H1 (cell line): ENCODE data around the gene CLCN5. TPM values are rescaled to one million over a fixed set of nuclear protein-coding genes. Genes with fewer than 3 reads are reported as not detected.

Experiments used
- CTCF ChIA-PET: fragments of 300-600 bp; sonication (Branson Sonifier 250); formaldehyde crosslinking; loops from one replicate; lab custom pipeline; 2021; ENCODE audit not compliant: partially characterized antibody; lab: Charles Lee
- POLR2A ChIA-PET: fragments of 300-600 bp; sonication (Branson Sonifier 250); formaldehyde crosslinking; loops from one replicate; lab custom pipeline; 2021; ENCODE audit warnings: inconsistent platforms; ENCODE audit not compliant: partially characterized antibody; lab: Charles Lee
- DNase-seq, 2 experiments: peaks; one replicate each; pipeline versions ENCODE4 v3.0.0 to v3.0.0-alpha.2; 2010 to 2022; ENCODE audit warnings: low spot score in 2 of 2, low read depth in 1 of 2, mixed read lengths in 1 of 2
- FAIRE-seq: peaks from 2 replicates; lab custom pipeline; 2011; peaks lifted over from hg19 to GRCh38; lab: Jason Lieb, UNC
- H2AFZ ChIP-seq: 2 replicates; pipeline ENCODE4 v1.8.1; 2012; ENCODE audit warnings: low read length, inconsistent platforms
- H2AK5ac ChIP-seq: 2 replicates; pipeline ENCODE4 v1.6.1; 2013; ENCODE audit warnings: low read depth, low read length
- H2BK120ac ChIP-seq: replicated peaks from 2 replicates; pipeline ENCODE3; 2013; ENCODE audit warnings: low read depth, low read length, inconsistent platforms
- H2BK12ac ChIP-seq: 2 replicates; pipeline ENCODE4 v1.6.1; 2013; ENCODE audit warnings: low read depth, low read length
- H2BK15ac ChIP-seq: 2 replicates; pipeline ENCODE4 v1.6.1; 2013; ENCODE audit warnings: low read length
- H2BK20ac ChIP-seq: 2 replicates; pipeline ENCODE4 v1.6.1; 2013; ENCODE audit warnings: low read length
- H2BK5ac ChIP-seq: 2 replicates; pipeline ENCODE4 v1.6.1; 2013; ENCODE audit warnings: low read depth, low read length
- H3K14ac ChIP-seq: 2 replicates; pipeline ENCODE4 v1.6.1; 2013; ENCODE audit warnings: inconsistent platforms; ENCODE audit not compliant: insufficient read length
- H3K18ac ChIP-seq: 2 replicates; pipeline ENCODE4 v1.6.1; 2013; ENCODE audit warnings: low read length; ENCODE audit errors: extremely low read depth
- H3K23ac ChIP-seq: 2 replicates; pipeline ENCODE4 v1.6.1; 2013; ENCODE audit warnings: inconsistent platforms; ENCODE audit not compliant: insufficient read length
- H3K23me2 ChIP-seq: 2 replicates; pipeline ENCODE4 v1.6.1; 2013; ENCODE audit warnings: low read depth, low read length
- H3K27ac ChIP-seq: 2 replicates; pipeline ENCODE4 v1.6.1; 2011; ENCODE audit warnings: low read depth, low read length, inconsistent platforms
- H3K27me3 ChIP-seq, 4 experiments: replicated peaks in 1 of 4; 1 replicate in 1 of 4; 2 replicates in 3 of 4; pipeline versions ENCODE4 v1.6.1 to v1.8.1; 2011 to 2013; ENCODE audit warnings: low read length in 3 of 4, mild to moderate bottlenecking in 3 of 4, inconsistent platforms in 2 of 4, mixed read lengths in 2 of 4, moderate library complexity in 1 of 4; ENCODE audit not compliant: control insufficient read depth in 3 of 4, insufficient read depth in 3 of 4; ENCODE audit errors: extremely low read depth in 1 of 4
- H3K36me3 ChIP-seq, 4 experiments: 2 replicates each; pipeline versions ENCODE4 v1.6.1 to v1.8.1; 2011 to 2013; ENCODE audit warnings: mild to moderate bottlenecking in 4 of 4, low read length in 3 of 4, moderate library complexity in 2 of 4, control low read depth in 1 of 4, inconsistent platforms in 1 of 4; ENCODE audit not compliant: insufficient read depth in 4 of 4, control insufficient read depth in 2 of 4
- H3K4ac ChIP-seq: replicated peaks from 2 replicates; pipeline ENCODE3; 2013; ENCODE audit warnings: low read length, low read depth, mixed read lengths, inconsistent platforms; ENCODE audit not compliant: insufficient read length
- H3K4me1 ChIP-seq, 4 experiments: replicated peaks in 1 of 4; 1 replicate in 1 of 4; 2 replicates in 3 of 4; pipeline versions ENCODE4 v1.6.1 to v1.8.1; 2011 to 2013; ENCODE audit warnings: low read length in 3 of 4, inconsistent platforms in 2 of 4, mixed read lengths in 1 of 4; ENCODE audit not compliant: insufficient read depth in 4 of 4, control insufficient read depth in 3 of 4
- H3K4me2 ChIP-seq, 2 experiments: 2 replicates each; pipeline versions ENCODE4 v1.6.1 to v1.8.1; 2011 to 2013; ENCODE audit warnings: low read depth in 2 of 2, low read length in 2 of 2, control low read depth in 1 of 2, inconsistent platforms in 1 of 2, mild to moderate bottlenecking in 1 of 2; ENCODE audit not compliant: insufficient read depth in 1 of 2
- H3K4me3 ChIP-seq, 4 experiments: fragments of 200-600, 300-600 bp in 1 of 4; sonication (generic), shearing (Covaris generic), sonication (Bioruptor Twin) in 1 of 4; 2 replicates each; pipeline versions ENCODE4 v1.5.1 to v1.8.1; 2011 to 2016; ENCODE audit warnings: low read length in 4 of 4, low read depth in 3 of 4, control low read depth in 2 of 4, inconsistent platforms in 2 of 4, mild to moderate bottlenecking in 2 of 4, mixed read lengths in 1 of 4, moderate library complexity in 1 of 4; ENCODE audit not compliant: insufficient read depth in 2 of 4; ENCODE audit errors: extremely low read depth in 1 of 4
- H3K56ac ChIP-seq: replicated peaks from 2 replicates; pipeline ENCODE3; 2013; ENCODE audit warnings: low read depth, mild to moderate bottlenecking, mixed read lengths, low read length, inconsistent platforms; ENCODE audit not compliant: insufficient read length
- H3K79me1 ChIP-seq: 2 replicates; pipeline ENCODE4 v1.6.1; 2013; ENCODE audit warnings: low read depth, low read length, control low read depth
- H3K79me2 ChIP-seq, 2 experiments: 2 replicates each; pipeline versions ENCODE4 v1.6.1 to v1.8.1; 2012 to 2013; ENCODE audit warnings: low read length in 2 of 2, mild to moderate bottlenecking in 2 of 2, inconsistent platforms in 1 of 2; ENCODE audit not compliant: insufficient read depth in 2 of 2, control insufficient read depth in 1 of 2
- H3K9ac ChIP-seq, 4 experiments: replicated peaks in 1 of 4; 1 replicate in 1 of 4; 2 replicates in 3 of 4; pipeline versions ENCODE4 v1.6.1 to v1.8.1; 2011 to 2013; ENCODE audit warnings: low read depth in 3 of 4, low read length in 3 of 4, control low read depth in 2 of 4, mild to moderate bottlenecking in 2 of 4, moderate library complexity in 2 of 4, inconsistent platforms in 1 of 4; ENCODE audit errors: extremely low read depth in 1 of 4
- H3K9me3 ChIP-seq, 2 experiments: 2 replicates each; pipeline versions ENCODE4 v1.6.1 to v1.8.1; 2012 to 2013; ENCODE audit warnings: mild to moderate bottlenecking in 2 of 2, moderate library complexity in 2 of 2, control low read depth in 1 of 2, inconsistent platforms in 1 of 2, low read depth in 1 of 2, low read length in 1 of 2, mixed read lengths in 1 of 2; ENCODE audit not compliant: insufficient read depth in 2 of 2
- H4K20me1 ChIP-seq, 2 experiments: replicated peaks in 1 of 2; 2 replicates each; pipeline versions ENCODE3 to v1.8.1; 2011 to 2013; ENCODE audit warnings: inconsistent platforms in 2 of 2, low read length in 2 of 2, mild to moderate bottlenecking in 1 of 2; ENCODE audit not compliant: insufficient read depth in 2 of 2, control insufficient read depth in 1 of 2
- H4K5ac ChIP-seq: 2 replicates; pipeline ENCODE4 v1.6.1; 2013; ENCODE audit warnings: low read length, low read depth, mixed read lengths, inconsistent platforms; ENCODE audit not compliant: insufficient read length
- H4K8ac ChIP-seq: 2 replicates; pipeline ENCODE4 v1.8.0; 2013; ENCODE audit warnings: mild to moderate bottlenecking, moderate library complexity, low read length, inconsistent platforms; ENCODE audit not compliant: insufficient read depth; ENCODE audit errors: extremely low read depth
- H4K91ac ChIP-seq: replicated peaks from 2 replicates; pipeline ENCODE3; 2013; ENCODE audit warnings: low read length, mixed read lengths, inconsistent platforms; ENCODE audit not compliant: insufficient read length
- SP4 ChIP-seq: IDR thresholded peaks from 2 replicates; pipeline ENCODE4 v1.6.1; 2012; ENCODE audit warnings: low read length, inconsistent platforms
- WGBS, 2 experiments: shearing (Covaris generic) in 1 of 2; methylation state at CpG; one replicate each; pipeline versions ENCODE4 v1.1.6 to v1.1.7; 2013 to 2015; ENCODE audit warnings: low lambda C conversion rate in 2 of 2, mixed read lengths in 2 of 2, inconsistent platforms in 1 of 2, low coverage in 1 of 2, missing lambda C conversion rate in 1 of 2; ENCODE audit not compliant: insufficient replicate concordance in 2 of 2, insufficient coverage in 1 of 2, insufficient read length in 1 of 2; ENCODE audit errors: extremely low coverage in 1 of 2, missing lambda C conversion rate in 1 of 2; 5-methylcytosine and 5-hydroxymethylcytosine counted together
- polyA plus RNA-seq, 7 experiments: library from polyadenylated mRNA; depleted of rRNA in 3 of 7; stranded (reverse) in 5 of 7; unstranded in 2 of 7; fragments of >200 nt in 5 of 7; fragments of 200-250 nt in 2 of 7; gene quantifications; 1 replicate in 5 of 7; 2 replicates in 1 of 7; 4 replicates in 1 of 7; pipeline versions ENCODE4 v1.2.1 to v1.2.3, GENCODE V29; 2011 to 2013; ENCODE audit warnings: missing spikeins in 2 of 7, mixed read lengths in 2 of 7
- total RNA-seq: library from RNA; stranded (reverse); fragmentation: NEBNext Ultra II Directional; extraction: Animal tissue kit (Norgen Biotek cat#: 25700); gene quantifications from 2 replicates; pipeline ENCODE4 v1.2.1, GENCODE V29; 2021

CLCN5 gene
- total and polyA plus RNA-seq, 2 of the 8 experiments (the other 6 are each of a cell fraction or from before 2014, with no cell fraction given), result 4.2 to 9.7 TPM

DNA sequence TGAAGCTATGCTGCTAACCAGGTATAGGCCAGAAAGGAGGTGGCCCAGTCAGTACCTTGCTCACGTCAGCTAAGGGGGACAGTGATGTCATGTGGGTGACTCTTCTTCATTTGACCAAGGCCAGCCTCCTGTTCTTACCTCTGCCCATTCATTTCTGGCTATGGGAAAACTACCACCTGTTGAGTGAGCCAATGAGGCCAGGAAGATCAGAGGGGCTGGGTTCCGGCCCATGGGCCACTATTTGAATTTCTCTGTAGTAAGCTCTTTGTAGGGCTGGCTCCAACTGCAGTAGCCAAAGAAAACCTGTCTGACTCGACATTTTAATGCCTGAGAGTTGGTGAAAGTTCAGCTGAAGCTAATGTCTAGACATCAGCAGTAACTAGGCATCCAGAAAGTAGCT is 175.8 kb downstream of the CLCN5 start:
- H3K56ac ChIP-seq, result no peak overlapping the region
- H4K5ac ChIP-seq, result no peak overlapping the region
- H3K14ac ChIP-seq, result no peak overlapping the region
- no peaks in the 10 kb centered on the region for H4K20me1 ChIP-seq
- H3K9me3 ChIP-seq, result no peaks in the 10 kb centered on the region
- H3K9ac ChIP-seq, result no peak overlapping the region
- H2BK12ac ChIP-seq, result no peak overlapping the region
- H3K4me1 ChIP-seq, result no peaks in the 10 kb centered on the region
- no peak overlapping the region for H3K27ac ChIP-seq
- H3K4me2 ChIP-seq, result no peak overlapping the region
- H2BK120ac ChIP-seq, result no peak overlapping the region
- H3K79me1 ChIP-seq, result no peaks in the 10 kb centered on the region
- H3K23me2 ChIP-seq, result no peaks in the 10 kb centered on the region
- TF ChIP-seq SP4, result no peak
- TF ChIP-seq, all 59 proteins: peak for 0
- ChIA-PET POLR2A (no interaction called here), CTCF (interaction anchor here (0.6 to 5.4 kb wide), 8 partner anchors 9 to 182 kb away, joined by 3 to 76 read pairs (median 6); partner anchors contain the start of gene CCNB3)
- Histone ChIP-seq H2BK20ac (no peak overlapping the region), H4K8ac (no peak overlapping the region), H3K23ac (no peak overlapping the region), H3K4ac (no peak overlapping the region), H3K27me3 (no peaks in the 10 kb centered on the region), H3K18ac (no peak overlapping the region), H4K91ac (no peak overlapping the region), H2BK15ac (no peak overlapping the region), H3K36me3 (no peaks in the 10 kb centered on the region), H2AFZ (no peak overlapping the region), H2BK5ac (no peak overlapping the region), H3K4me3 (no peak overlapping the region), H2AK5ac (no peak overlapping the region), H3K79me2 (no peaks in the 10 kb centered on the region)
- DNase-seq, result no peak
- FAIRE-seq, result no peak
- 85% methylated on average over 3 of the region's 3 CpGs; no CpG with 5 or more reads in 1 of the 2 experiments for WGBS, 2 experiments
